ENCODE data around the gene TMC1. TPM values are rescaled to one million over a fixed set of nuclear protein-coding genes. Genes with fewer than 3 reads are reported as not detected.

The TMC1 gene
- total RNA-seq, 1 experiment from 2014 or later = 5.5 TPM

DNA sequence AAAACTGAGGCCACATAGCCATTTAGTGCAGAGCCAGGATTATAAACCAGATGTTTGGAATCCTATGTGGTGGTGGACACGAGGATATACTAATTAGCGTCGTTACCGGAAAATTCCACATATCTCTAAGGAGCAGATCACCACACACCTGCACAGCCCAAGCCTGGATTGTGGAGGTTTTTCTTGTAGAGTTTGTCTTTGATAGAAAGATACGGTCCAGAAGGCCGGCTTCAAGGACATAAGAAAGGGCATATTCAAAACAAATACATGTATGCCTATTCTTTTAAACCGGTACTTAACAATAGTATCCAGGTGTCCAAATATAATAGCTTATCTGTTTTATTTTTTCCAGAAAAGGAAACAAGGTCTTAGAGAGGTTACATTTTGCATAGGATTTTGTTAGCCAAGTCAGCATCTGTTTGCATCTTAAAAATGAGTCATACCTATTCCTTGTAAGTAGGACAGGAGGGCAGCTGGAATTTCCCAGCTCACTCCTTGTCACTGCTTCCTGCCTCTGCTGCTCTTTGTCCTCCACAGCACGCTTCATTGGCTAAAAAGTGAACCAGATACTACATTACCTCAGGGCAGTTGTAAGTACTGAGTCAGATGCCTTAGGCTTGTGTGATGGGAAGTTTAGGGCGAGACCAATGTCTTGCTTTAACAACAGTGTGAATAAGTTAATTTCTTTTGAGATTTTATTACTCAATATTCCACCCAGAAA is 3.6 kb downstream of the TMC1 start:
- Histone ChIP-seq H3F3A (ENCODE audit: insufficient read depth, low read depth) (peaks cover 52% of the 10 kb centered on the region), H3K27ac (peak overlapping the region; percentile 96), H3K9me3 (ENCODE audit: insufficient read depth, low read depth) (no peaks in the 10 kb centered on the region), H3K4me2 (peak overlapping the region; percentile 97), H3K36me3 (ENCODE audit: low read depth) (no peaks in the 10 kb centered on the region), H4K20me1 (ENCODE audit: insufficient read depth) (no peaks in the 10 kb centered on the region), H3K79me2 (ENCODE audit: low read depth) (0 out of 2 replicates have a peak, but pooled peaks cover 5% of the 10 kb centered on the region), H3K27me3 (ENCODE audit: insufficient read depth, low read depth) (no peaks in the 10 kb centered on the region), H3K4me3 (peak overlapping the region; percentile 20; the same call in 1 of the 2 replicates), H3K4me1 (replicated peaks; ENCODE audit: insufficient read depth) (peaks cover 66% of the 10 kb centered on the region), H3K9me2 (ENCODE audit: insufficient read depth) (no peaks in the 10 kb centered on the region), H2AFZ (no peak overlapping the region)
- DNase-seq = peak; percentile 87 to 99
- POLR2A ChIA-PET (ENCODE audit: unreplicated experiment) = interaction anchor here (0.5 to 1.3 kb wide), 11 partner anchors 16 to 655 kb away, joined by 3 to 22 read pairs (median 4); partner anchors contain the start of gene ZFAND5
- TF ChIP-seq EZH2 (IDR thresholded peaks at IDR 0.05; ENCODE audit: low read depth) = no peak
- TF ChIP-seq, protein P1, sequence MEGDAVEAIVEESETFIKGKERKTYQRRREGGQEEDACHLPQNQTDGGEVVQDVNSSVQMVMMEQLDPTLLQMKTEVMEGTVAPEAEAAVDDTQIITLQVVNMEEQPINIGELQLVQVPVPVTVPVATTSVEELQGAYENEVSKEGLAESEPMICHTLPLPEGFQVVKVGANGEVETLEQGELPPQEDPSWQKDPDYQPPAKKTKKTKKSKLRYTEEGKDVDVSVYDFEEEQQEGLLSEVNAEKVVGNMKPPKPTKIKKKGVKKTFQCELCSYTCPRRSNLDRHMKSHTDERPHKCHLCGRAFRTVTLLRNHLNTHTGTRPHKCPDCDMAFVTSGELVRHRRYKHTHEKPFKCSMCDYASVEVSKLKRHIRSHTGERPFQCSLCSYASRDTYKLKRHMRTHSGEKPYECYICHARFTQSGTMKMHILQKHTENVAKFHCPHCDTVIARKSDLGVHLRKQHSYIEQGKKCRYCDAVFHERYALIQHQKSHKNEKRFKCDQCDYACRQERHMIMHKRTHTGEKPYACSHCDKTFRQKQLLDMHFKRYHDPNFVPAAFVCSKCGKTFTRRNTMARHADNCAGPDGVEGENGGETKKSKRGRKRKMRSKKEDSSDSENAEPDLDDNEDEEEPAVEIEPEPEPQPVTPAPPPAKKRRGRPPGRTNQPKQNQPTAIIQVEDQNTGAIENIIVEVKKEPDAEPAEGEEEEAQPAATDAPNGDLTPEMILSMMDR (conservative IDR thresholded peaks at IDR 0.05) = no peak
- no TSS peak for BruUV-seq (replicated peaks)
- intact Hi-C loops (cut with micrococcal nuclease; ENCODE audit: unreplicated experiment) = loop anchor here (1.0 to 5.0 kb wide), 4 partner anchors 83 to 232 kb away; no protein-coding TSS in a partner anchor
- CTCF ChIA-PET = no interaction called here

DNA sequence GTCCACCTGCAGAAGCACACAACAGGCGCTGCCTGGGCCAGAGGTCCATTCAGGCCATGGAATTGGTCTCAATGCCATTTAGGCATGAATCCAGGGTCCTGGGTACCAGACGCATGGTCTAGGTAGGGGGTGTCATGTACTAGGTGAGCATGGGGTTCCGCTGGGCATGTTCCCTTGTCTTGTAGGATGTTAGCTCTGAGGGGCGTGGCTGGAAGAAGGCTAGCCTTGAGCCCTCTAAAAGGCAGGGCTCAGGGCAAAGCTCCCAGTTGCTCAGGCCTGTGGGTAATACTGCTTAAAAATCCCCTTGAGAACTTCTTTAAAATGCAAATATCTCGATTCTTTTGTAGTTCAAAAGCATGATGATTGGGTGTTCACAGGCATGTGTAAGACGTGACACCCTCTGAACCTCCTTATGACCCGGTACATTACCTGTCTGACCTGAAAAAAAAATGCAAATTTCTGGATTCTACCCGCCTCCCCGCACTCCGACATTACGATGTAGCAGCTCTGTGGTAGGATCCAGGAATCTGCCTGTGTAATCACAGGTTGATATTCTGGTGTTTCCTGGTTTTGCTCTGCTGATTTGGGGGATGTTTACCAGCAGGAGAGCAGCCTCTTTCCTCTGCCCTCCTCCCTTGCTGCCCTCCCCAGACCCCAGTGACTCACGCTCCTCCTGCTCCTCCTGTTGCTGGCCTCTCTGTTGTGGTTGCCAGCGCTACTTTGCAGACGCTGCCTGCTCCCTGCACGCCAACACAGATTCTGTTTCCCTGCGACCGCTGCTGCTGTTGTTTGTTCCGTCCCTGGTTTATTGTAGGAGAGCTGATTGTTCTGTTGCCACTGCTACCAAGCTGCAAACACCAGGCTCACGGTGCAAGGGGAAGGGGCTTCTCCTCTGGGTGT is 5.7 kb downstream of the TMC1 start:
- BruUV-seq (replicated peaks) = no TSS peak
- CTCF ChIA-PET = interaction anchor here (0.6 to 1.0 kb wide), 4 partner anchors 13 to 549 kb away, joined by 3 to 4 read pairs (median 3); no protein-coding TSS in a partner anchor

DNA sequence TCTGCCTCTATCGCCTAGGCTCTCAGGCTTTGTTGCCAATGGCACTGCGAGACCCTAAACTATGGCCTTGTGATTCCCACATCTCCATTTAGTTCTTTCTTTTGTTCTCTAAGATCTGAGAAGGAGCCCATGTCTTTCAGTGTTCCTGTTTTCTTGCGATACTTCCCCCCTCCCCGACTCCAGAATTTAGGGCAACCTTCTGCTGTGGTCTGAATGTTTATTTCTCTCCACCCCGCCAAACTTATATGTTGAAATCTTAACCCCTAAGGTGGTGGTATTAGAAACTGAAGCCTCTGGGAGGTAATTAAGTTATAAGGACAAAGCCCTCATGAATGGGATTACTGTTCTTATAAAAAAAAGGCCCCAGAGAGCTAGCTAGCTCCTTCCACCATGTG is 6.4 kb downstream of the TMC1 start:
- TSS peak; percentile 64 for BruUV-seq (replicated peaks)
- H3K4me2 ChIP-seq = peak overlapping the region; percentile 97
- CTCF ChIA-PET = interaction anchor here (0.7 to 1.0 kb wide), 2 partner anchors 13 to 14 kb away, joined by 3 read pairs; no protein-coding TSS in a partner anchor
- TF ChIP-seq, protein P1 (conservative IDR thresholded peaks at IDR 0.05) = no peak
- TF ChIP-seq EZH2 (IDR thresholded peaks at IDR 0.05; ENCODE audit: low read depth) = no peak
- 0 out of 2 replicates have a peak, but pooled peaks cover 5% of the 10 kb centered on the region for H3K79me2 ChIP-seq (ENCODE audit: low read depth)
- peak overlapping the region; percentile 79 for H2AFZ ChIP-seq
- H3K36me3 ChIP-seq (ENCODE audit: low read depth) = no peaks in the 10 kb centered on the region
- intact Hi-C loops (cut with micrococcal nuclease; ENCODE audit: unreplicated experiment) = loop anchor here (1.0 to 5.0 kb wide), 8 partner anchors 13 to 301 kb away; partner anchors contain the start of gene ZFAND5
- no peaks in the 10 kb centered on the region for H4K20me1 ChIP-seq (ENCODE audit: insufficient read depth)
- peak overlapping the region; percentile 60 for H3K4me3 ChIP-seq
- POLR2A ChIA-PET (ENCODE audit: unreplicated experiment) = interaction anchor here (0.5 to 2.9 kb wide), 14 partner anchors 13 to 616 kb away, joined by 3 to 17 read pairs (median 4); partner anchors contain the start of genes C9orf85 and ZFAND5
- H3K4me1 ChIP-seq (replicated peaks; ENCODE audit: insufficient read depth) = peaks cover 70% of the 10 kb centered on the region
- DNase-seq = peak in 1 of 2 experiments; percentile 37
- H3K9me3 ChIP-seq (ENCODE audit: insufficient read depth, low read depth) = 0 out of 2 replicates have a peak, but pooled peaks cover 3% of the 10 kb centered on the region
- H3K9me2 ChIP-seq (ENCODE audit: insufficient read depth) = no peaks in the 10 kb centered on the region
- no peaks in the 10 kb centered on the region for H3K27me3 ChIP-seq (ENCODE audit: insufficient read depth, low read depth)
- peak overlapping the region; percentile 96 for H3K27ac ChIP-seq
- H3F3A ChIP-seq (ENCODE audit: insufficient read depth, low read depth) = peaks cover 48% of the 10 kb centered on the region

More for the DNA sequence above, 5.7 kb downstream of the TMC1 start:
- Histone ChIP-seq H3K27me3 (ENCODE audit: insufficient read depth, low read depth) (no peaks in the 10 kb centered on the region), H3K4me3 (peak overlapping the region; percentile 60), H3K9me3 (ENCODE audit: insufficient read depth, low read depth) (0 out of 2 replicates have a peak, but pooled peaks cover 3% of the 10 kb centered on the region), H3K36me3 (ENCODE audit: low read depth) (no peaks in the 10 kb centered on the region), H2AFZ (peak overlapping the region; percentile 79), H3F3A (ENCODE audit: insufficient read depth, low read depth) (peaks cover 48% of the 10 kb centered on the region), H3K79me2 (ENCODE audit: low read depth) (0 out of 2 replicates have a peak, but pooled peaks cover 5% of the 10 kb centered on the region), H3K27ac (peak overlapping the region; percentile 96), H3K4me2 (peak overlapping the region; percentile 97), H3K9me2 (ENCODE audit: insufficient read depth) (no peaks in the 10 kb centered on the region), H3K4me1 (replicated peaks; ENCODE audit: insufficient read depth) (peaks cover 67% of the 10 kb centered on the region), H4K20me1 (ENCODE audit: insufficient read depth) (no peaks in the 10 kb centered on the region)
- DNase-seq = peak; percentile 94 to 97
- intact Hi-C loops (cut with micrococcal nuclease; ENCODE audit: unreplicated experiment) = loop anchor here (1.0 to 5.0 kb wide), 8 partner anchors 13 to 302 kb away; partner anchors contain the start of gene ZFAND5
- TF ChIP-seq EZH2 (IDR thresholded peaks at IDR 0.05; ENCODE audit: low read depth) = no peak
- POLR2A ChIA-PET (ENCODE audit: unreplicated experiment) = interaction anchor here (0.5 to 2.9 kb wide), 22 partner anchors 13 to 616 kb away, joined by 3 to 17 read pairs (median 4); partner anchors contain the start of genes C9orf85 and ZFAND5

Data from PC-9 (cell line).